ENCODE measurements around the gene TRAP1. TPM values are rescaled to one million over a fixed set of nuclear protein-coding genes. Genes with fewer than 3 reads are reported as not detected.
"Not testable (repeated sequence)": the region's sequence is repeated elsewhere in the genome, so short reads cannot be mapped to it uniquely, and the experiment has no call there.

TRAP1 gene
- total RNA-seq, 1 donor from 2014 or later, result 134 TPM

GRCh38 chr16:3718628-3719027 lies 1.3 kb upstream of the TRAP1 start:
- ATAC-seq (no peak), DNase-seq (ENCODE audit: missing footprints) (no peak)
- intact Hi-C loops (cut with DNase I), result loop anchor here (10.0 kb wide), 1 partner anchor 156 kb away; no protein-coding TSS in a partner anchor

DNA sequence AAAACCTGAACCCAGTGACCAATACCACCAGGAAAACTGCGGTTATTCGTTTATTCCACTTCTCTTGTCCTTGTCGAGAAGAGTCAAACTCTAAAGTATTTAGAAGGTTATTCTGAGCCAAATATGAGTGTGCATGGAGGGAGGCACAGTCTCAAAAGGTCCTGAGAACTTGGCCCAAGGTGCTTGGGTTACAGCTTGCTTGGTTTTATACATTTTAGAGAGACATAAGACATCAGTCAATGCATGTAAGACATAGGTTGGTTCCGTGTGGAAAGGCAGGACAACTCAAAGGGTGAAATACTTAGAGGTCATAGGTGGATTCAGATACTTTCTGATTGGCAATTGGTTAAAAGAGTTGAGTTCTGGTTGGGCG lies 681 bp upstream of the TRAP1 start:
- intact Hi-C loops (cut with DNase I), result loop anchor here (10.0 kb wide), 1 partner anchor 157 kb away; no protein-coding TSS in a partner anchor
- ATAC-seq (no peak), DNase-seq (ENCODE audit: missing footprints) (no peak)

DNA sequence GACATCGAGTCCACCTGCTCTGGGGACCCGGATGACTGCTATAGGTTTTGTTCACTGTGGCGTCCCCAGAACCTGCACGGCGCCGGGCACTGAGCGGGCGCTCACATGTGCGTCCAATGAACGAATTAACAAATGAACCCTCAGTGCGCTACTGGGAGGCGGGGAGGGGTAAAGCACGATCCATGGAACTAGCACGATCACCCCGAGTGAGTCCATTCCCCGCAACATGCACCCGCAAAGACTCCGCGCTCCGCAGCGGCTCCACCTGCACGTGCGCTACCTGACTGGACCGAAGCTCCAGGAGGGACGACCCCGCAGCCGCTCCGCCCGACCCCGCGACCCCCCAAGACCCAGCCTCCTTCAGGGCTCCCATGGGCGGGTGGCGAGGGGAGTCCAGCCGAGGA lies 491 bp downstream of the TRAP1 start:
- intact Hi-C loops (cut with DNase I), result loop anchor here (10.0 kb wide), 1 partner anchor 158 kb away; no protein-coding TSS in a partner anchor
- DNase-seq (ENCODE audit: missing footprints) (no peak), ATAC-seq (peak; percentile 12)

DNA sequence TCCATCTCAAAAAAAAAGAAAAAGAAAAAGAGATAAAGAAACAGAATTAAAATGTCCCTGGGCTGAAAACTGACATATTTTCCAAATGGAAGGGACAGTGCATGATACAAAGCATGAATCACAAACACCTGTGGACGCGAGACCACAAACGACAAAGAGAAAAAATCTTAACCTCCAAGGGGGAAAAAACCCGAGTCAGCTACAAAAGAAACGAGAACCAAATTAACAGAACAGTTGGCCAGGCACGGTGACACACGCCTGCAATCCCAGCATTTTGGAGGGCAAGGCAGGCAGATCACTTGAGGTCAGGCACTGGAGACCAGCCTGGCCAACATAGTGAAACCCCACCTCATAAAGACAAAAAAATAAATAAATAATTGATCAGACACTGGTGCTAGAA lies 1.9 kb downstream of the TRAP1 start:
- ATAC-seq, result no peak
- DNase-seq (ENCODE audit: missing footprints), result no peak
- intact Hi-C loops (cut with DNase I), result loop anchor here (10.0 kb wide), 1 partner anchor 159 kb away; no protein-coding TSS in a partner anchor

GRCh38 chr16:3714378-3714777 lies 2.9 kb downstream of the TRAP1 start:
- intact Hi-C loops (cut with DNase I), result loop anchor here (10.0 kb wide), 1 partner anchor 160 kb away; no protein-coding TSS in a partner anchor
- DNase-seq (ENCODE audit: missing footprints); ATAC-seq: not testable (repeated sequence)

GRCh38 chr16:3713587-3714242 lies 3.6 kb downstream of the TRAP1 start:
- intact Hi-C loops (cut with DNase I), result loop anchor here (10.0 kb wide), 1 partner anchor 161 kb away; no protein-coding TSS in a partner anchor
- DNase-seq (ENCODE audit: missing footprints), result no peak
- no peak for ATAC-seq

DNA sequence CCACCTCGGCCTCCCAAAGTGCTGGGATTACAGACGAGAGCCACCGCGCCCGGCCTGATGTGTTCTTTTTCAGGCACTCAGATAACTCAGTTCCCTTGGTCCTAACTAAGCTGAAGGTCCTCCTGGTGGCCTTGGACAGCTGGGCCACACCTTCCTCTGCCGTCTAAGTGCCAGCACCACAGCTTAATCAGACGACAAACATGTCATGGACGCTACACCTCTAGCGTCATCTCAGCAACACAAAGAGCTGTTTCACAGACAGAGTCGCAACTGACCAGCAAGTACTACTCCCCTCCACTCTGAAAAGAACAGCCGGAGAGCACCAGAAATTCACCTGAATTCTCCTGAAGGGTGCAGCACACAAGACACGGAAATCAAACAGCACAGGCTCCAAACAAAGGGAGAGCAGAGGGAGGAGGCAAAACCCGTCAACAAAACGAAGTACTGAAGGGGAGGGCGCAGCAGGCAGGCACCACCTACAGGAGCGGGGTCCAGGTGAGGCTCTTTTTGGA lies 4.4 kb downstream of the TRAP1 start:
- no peak for DNase-seq (ENCODE audit: missing footprints)
- no peak for ATAC-seq
- intact Hi-C loops (cut with DNase I), result loop anchor here (10.0 kb wide), 1 partner anchor 162 kb away; no protein-coding TSS in a partner anchor

DNA sequence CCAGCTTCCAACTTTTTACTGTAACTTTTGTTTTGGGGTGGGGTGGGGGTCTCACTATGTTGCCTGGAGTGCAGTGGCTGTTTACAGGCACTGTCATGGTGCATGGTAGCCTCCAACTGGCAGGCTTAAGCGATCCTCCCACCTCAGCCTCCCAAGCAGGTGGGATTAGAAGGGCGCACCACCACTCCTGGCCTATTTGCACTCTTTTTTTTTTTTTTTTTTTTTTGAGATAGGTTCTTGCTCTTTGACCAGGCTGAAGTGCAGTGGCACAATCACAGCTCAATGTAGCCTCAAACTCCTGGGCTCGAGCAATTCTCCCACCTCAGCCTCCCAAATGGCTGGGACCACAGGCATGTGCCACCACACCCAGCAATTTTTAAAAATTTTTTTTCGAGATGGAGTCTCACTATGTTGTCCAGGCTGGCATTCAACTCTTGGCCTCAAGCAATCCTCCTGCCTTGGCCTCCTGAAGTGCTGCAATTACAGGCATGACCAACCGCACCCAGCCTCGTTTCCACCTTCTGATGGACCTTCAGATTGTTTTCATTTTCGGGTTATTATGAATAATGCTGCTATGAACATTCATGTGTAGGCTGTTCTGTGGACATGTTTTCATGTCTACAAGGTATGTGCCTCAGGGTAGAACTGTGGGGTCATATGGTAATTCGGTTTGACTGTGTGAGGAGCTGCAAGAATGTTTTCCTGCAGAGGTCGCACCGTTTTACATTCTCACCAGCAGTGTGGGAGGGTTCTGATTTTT lies 10.9 kb downstream of the TRAP1 start:
- intact Hi-C loops (cut with DNase I), result no loop called here
- DNase-seq (ENCODE audit: missing footprints) (no peak), ATAC-seq (no peak)

DNA sequence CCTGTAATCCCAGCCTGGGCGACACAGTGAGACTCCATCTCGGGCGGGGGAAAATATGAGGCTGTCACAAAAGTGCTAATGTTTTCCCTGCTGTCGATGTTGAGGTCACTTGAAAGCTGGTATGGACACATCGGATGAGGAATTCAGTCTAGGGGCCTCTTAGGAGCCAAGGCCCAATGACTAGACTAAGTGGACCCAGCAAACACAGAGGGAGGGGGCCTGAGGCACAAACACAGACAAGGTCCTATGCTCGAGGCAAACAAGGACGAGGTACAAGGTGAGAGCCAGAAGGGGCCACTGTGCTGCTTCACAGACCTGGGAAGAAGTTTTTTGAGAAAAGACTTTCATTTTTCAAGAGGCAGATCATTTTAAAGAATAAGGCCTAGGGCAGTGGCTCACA lies 15.2 kb downstream of the TRAP1 start:
- ATAC-seq (no peak), DNase-seq (ENCODE audit: missing footprints) (no peak)
- intact Hi-C loops (cut with DNase I), result no loop called here

DNA sequence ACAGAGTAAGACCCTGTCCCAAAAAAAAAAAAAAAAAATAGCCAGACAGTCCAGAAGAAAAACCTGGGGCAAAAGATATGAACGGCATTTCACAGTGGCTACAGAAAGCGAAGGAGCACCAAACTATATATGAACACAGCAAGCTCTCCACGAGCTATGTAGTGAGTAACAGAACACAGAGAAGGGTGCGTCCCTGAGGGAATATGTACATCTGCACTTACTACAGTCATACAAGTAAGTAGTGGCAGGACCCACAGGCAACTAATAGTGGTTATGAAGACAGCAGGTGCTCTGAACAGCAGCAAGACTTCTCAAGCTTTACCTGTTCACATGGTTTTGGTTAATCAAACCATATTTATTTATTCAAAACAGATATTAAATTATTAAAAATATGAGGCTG lies 15.8 kb downstream of the TRAP1 start:
- ATAC-seq (no peak), DNase-seq (ENCODE audit: missing footprints) (no peak)
- intact Hi-C loops (cut with DNase I), result no loop called here

DNA sequence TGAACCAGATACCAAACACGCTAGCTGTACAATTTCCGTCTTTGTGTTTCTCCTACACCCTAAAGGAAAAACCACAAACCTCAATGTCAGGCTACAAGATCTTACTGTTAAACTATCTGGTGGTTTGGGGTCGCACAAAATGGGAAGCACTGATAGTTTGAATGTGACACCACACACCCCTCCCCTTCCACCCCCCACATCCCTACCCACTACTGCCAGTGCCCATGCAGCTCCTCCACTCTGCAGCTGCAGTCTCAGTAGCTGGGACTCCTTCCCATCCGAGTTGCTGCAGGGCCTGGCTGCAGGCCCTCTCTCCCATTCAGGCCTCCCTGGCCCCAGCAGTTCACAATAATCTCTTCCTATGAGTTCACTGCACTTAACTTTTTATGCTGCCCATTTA lies 18.4 kb downstream of the TRAP1 start:
- DNase-seq (ENCODE audit: missing footprints), result no peak
- intact Hi-C loops (cut with DNase I), result no loop called here
- ATAC-seq, result no peak

DNA sequence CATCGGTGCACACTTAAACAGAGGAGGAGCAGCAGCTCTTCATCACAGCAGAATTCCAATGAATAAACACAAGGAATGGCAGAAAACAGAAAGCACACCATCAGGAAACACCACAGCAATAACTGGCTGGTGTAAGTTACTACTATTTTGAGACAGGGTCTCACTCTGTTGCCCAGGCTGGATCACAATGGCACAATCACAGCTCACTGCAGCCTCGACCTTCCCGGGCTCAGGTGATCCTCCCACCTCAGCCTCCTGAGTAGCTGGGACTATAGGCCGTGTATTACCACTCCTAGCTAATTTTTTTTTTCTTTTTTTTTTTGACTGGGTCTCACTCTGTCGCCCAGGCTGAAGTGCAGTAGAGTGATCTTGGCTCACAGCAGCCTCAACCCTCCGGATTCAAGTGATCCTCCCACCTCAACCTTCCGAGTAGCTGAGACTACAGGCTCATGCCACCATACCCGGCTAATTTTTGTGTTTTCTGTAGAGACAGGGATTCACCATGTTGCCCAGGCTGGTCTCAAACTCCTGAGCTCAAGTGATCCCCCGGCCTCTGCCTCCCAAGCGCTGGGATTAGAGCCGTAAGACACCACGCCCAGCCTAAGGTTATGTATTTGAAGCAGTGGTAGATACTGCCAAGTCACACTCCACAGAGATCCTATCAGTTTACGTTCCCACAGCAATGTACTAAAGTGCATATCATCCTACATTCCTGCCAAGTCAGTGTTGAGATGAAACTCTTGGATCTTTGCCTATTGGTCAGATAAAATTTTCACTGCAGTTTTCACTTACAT lies 20.7 kb downstream of the TRAP1 start:
- intact Hi-C loops (cut with DNase I), result no loop called here

GRCh38 chr16:3695610-3696369 lies 21.5 kb downstream of the TRAP1 start:
- intact Hi-C loops (cut with DNase I), result no loop called here

More for the DNA sequence above, 20.7 kb downstream of the TRAP1 start:
- no peak for DNase-seq (ENCODE audit: missing footprints)
- ATAC-seq, result peak; percentile 80

GRCh38 chr16:3694051-3694450 lies 23.3 kb downstream of the TRAP1 start:
- no peak for ATAC-seq
- intact Hi-C loops (cut with DNase I), result no loop called here
- DNase-seq (ENCODE audit: missing footprints), result no peak

More at GRCh38 chr16:3695610-3696369, 21.5 kb downstream of the TRAP1 start:
- ATAC-seq (peak; percentile 33), DNase-seq (ENCODE audit: missing footprints) (no peak)

DNA sequence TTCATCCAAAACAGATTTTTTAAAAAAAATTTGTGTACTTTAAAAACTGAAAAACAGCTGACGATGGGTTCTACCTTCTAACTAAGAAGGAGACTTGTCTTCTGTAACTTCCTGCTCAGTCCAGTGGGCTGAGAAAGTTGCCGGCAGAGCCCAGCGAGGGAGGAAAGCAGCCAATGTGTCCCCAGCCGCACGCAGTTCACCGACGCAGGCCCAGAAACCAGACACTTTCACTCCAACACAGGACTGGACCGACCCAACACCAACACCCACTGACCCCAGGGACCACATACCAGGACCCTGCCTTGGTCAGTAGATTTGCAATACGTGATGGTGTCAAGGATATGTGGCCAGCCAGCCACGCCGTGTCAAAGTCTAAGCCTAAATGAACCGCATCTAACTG lies 25.6 kb downstream of the TRAP1 start:
- intact Hi-C loops (cut with DNase I), result loop anchor here (2.0 kb wide), 1 partner anchor 189 kb away; the partner anchor contains the start of gene CREBBP
- ATAC-seq (no peak), DNase-seq (ENCODE audit: missing footprints) (no peak)

DNA sequence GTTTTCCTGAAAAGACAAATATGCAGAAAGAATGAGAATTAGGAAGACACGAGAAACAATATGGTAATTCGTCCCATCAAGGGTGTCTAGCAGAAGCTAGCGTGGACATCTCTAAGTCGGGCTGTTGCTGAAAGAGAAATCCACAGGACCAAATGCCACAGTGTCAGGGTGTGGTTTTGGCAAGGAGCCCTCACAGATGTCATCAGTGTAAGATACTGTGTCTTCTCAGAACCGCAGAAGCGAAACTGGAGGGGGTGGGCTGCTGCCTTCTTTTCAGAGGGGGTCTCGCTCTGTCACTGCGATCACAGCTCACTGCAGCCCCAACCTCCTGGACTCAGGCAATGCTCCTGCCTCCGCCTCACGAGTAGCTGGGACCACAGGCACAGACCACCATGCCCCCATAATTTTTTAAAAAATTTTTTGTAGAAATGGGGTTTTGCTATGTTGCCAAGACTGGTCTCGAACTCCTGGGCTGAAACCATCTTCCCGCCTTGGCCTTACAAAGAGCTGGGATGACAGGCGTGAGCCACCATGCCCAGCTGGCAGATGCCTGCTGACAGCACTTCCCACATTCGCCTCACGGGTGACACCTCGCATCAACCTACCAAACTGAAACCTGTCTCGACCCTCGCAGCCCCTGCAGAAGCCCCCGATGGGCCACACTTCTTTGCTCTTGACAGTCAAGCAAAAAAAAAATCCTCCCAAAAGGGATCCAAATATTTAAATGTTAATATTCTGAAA lies 26.2 kb downstream of the TRAP1 start:
- no peak for DNase-seq (ENCODE audit: missing footprints)
- ATAC-seq, result peak; percentile 15
- intact Hi-C loops (cut with DNase I), result loop anchor here (2.0 kb wide), 1 partner anchor 190 kb away; the partner anchor contains the start of gene CREBBP

GRCh38 chr16:3690470-3690928 lies 26.8 kb downstream of the TRAP1 start:
- intact Hi-C loops (cut with DNase I), result loop anchor here (2.0 kb wide), 1 partner anchor 190 kb away; the partner anchor contains the start of gene CREBBP
- ATAC-seq, result peak; percentile 94
- DNase-seq (ENCODE audit: missing footprints), result peak; percentile 94

All from Right ventricle myocardium inferior (tissue), 1 donor.